A673 (cell line): ENCODE results near the gene DAPK2.

Experiments used
- EZH2 ChIP-seq: fragments of 200-600 bp; sonication (generic); IDR thresholded peaks from 2 replicates; pipeline ENCODE4 v1.6.1; 2017; ENCODE audit warnings: borderline replicate concordance, low read depth, mild to moderate bottlenecking, mixed read lengths, antibody characterized with exemption, low read length; ENCODE audit not compliant: poor library complexity, severe bottlenecking
- TF ChIP-seq, protein P1 (sequence below): fragments of 300-800, 200-600 bp; sonication (generic); conservative IDR thresholded peaks from 2 replicates; pipeline ENCODE4 v1.5.1; 2017; ENCODE audit warnings: low read depth, mild to moderate bottlenecking, antibody characterized with exemption, low read length, moderate library complexity, mixed read lengths

DNA sequence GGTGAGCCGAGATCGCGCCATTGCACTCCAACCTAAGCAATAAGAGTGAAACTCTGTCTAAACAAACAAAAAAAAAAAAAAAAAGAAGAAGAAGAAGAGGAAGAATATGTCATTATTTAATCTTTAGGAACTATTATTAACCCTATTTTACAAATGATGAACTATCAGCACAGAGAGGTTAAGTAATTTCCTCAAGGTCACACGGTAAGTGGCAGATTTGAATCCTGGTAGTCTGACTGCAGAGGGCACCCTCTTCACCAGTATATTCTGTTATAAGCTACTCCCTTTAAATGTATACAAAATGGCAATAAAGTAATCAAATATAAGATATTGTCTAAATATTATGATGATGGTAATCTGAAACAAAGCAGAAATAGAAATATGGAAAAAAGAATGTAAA, 135.1 kb downstream of the DAPK2 start:
- TF ChIP-seq, protein P1, sequence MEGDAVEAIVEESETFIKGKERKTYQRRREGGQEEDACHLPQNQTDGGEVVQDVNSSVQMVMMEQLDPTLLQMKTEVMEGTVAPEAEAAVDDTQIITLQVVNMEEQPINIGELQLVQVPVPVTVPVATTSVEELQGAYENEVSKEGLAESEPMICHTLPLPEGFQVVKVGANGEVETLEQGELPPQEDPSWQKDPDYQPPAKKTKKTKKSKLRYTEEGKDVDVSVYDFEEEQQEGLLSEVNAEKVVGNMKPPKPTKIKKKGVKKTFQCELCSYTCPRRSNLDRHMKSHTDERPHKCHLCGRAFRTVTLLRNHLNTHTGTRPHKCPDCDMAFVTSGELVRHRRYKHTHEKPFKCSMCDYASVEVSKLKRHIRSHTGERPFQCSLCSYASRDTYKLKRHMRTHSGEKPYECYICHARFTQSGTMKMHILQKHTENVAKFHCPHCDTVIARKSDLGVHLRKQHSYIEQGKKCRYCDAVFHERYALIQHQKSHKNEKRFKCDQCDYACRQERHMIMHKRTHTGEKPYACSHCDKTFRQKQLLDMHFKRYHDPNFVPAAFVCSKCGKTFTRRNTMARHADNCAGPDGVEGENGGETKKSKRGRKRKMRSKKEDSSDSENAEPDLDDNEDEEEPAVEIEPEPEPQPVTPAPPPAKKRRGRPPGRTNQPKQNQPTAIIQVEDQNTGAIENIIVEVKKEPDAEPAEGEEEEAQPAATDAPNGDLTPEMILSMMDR = no peak
- TF ChIP-seq EZH2 = no peak
